IPS-NIHi11 (cell line): ENCODE data around the gene HOXB2.
"Not testable (repeated sequence)": the region's sequence is repeated elsewhere in the genome, so short reads cannot be mapped to it uniquely, and the experiment has no call there.

Experiments used
- DNase-seq: peaks from one replicate; pipeline ENCODE4 v3.0.0; 2012; ENCODE audit warnings: mixed read lengths, low spot score

HOXB2 gene

GRCh38 chr17:48514477-48514876, 30.4 kb downstream of the HOXB2 start:
- no peak for DNase-seq

GRCh38 chr17:48513666-48514455, 31.0 kb downstream of the HOXB2 start:
- no peak for DNase-seq

GRCh38 chr17:48513097-48513496, 31.8 kb downstream of the HOXB2 start:
- DNase-seq, result no peak

- no peak for DNase-seq
Measured at GRCh38 chr17:48510761-48511604, 33.9 kb downstream of the HOXB2 start.

GRCh38 chr17:48510381-48510760, 34.5 kb downstream of the HOXB2 start:
- no peak for DNase-seq

- not testable (repeated sequence) for DNase-seq
Measured at GRCh38 chr17:48509708-48510107, 35.2 kb downstream of the HOXB2 start.

- DNase-seq, result no peak
Measured at GRCh38 chr17:48506246-48506645, 38.7 kb downstream of the HOXB2 start.

GRCh38 chr17:48505788-48506187, 39.1 kb downstream of the HOXB2 start:
- no peak for DNase-seq

- DNase-seq, result no peak
Measured at GRCh38 chr17:48504953-48505352, 40.0 kb downstream of the HOXB2 start.

- no peak for DNase-seq
Measured at GRCh38 chr17:48503747-48504146, 41.2 kb downstream of the HOXB2 start.

- DNase-seq, result no peak
Measured at GRCh38 chr17:48502901-48503300, 42.0 kb downstream of the HOXB2 start.

GRCh38 chr17:48502312-48502711, 42.6 kb downstream of the HOXB2 start:
- DNase-seq, result no peak

GRCh38 chr17:48500435-48501426, 44.2 kb downstream of the HOXB2 start:
- DNase-seq, result no peak

GRCh38 chr17:48499735-48500434, 45.0 kb downstream of the HOXB2 start:
- no peak for DNase-seq

GRCh38 chr17:48499248-48499647, 45.7 kb downstream of the HOXB2 start:
- no peak for DNase-seq

- DNase-seq, result no peak
Measured at GRCh38 chr17:48498164-48498850, 46.6 kb downstream of the HOXB2 start.

- no peak for DNase-seq
Measured at GRCh38 chr17:48497103-48497502, 47.8 kb downstream of the HOXB2 start.

GRCh38 chr17:48494335-48494734, 50.6 kb downstream of the HOXB2 start:
- no peak for DNase-seq
